ENCODE data around the gene ROBO1.
"Not testable (repeated sequence)": the region's sequence is repeated elsewhere in the genome, so short reads cannot be mapped to it uniquely, and the experiment has no call there.

The ROBO1 gene

GRCh38 chr3:78762121-78762520 lies 1005.7 kb downstream of the ROBO1 start:
- DNase-seq: no peak

- DNase-seq: no peak
Measured at GRCh38 chr3:78761126-78761525, 1006.7 kb downstream of the ROBO1 start.

GRCh38 chr3:78757731-78758130 lies 1010.1 kb downstream of the ROBO1 start:
- no peak for DNase-seq

- DNase-seq: no peak
Measured at GRCh38 chr3:78754066-78754743, 1013.6 kb downstream of the ROBO1 start.

- DNase-seq: no peak
Measured at GRCh38 chr3:78751266-78751665, 1016.5 kb downstream of the ROBO1 start.

GRCh38 chr3:78750291-78750690 lies 1017.5 kb downstream of the ROBO1 start:
- DNase-seq: not testable (repeated sequence)

- DNase-seq: no peak
Measured at GRCh38 chr3:78749056-78749455, 1018.7 kb downstream of the ROBO1 start.

- DNase-seq: no peak
Measured at GRCh38 chr3:78745847-78746246, 1022.0 kb downstream of the ROBO1 start.

GRCh38 chr3:78742491-78742890 lies 1025.3 kb downstream of the ROBO1 start:
- no peak for DNase-seq

- no peak for DNase-seq
Measured at GRCh38 chr3:78742041-78742440, 1025.8 kb downstream of the ROBO1 start.

GRCh38 chr3:78741066-78741645 lies 1026.6 kb downstream of the ROBO1 start:
- DNase-seq: no peak

GRCh38 chr3:78738833-78739232 lies 1029.0 kb downstream of the ROBO1 start:
- DNase-seq: no peak

- no peak for DNase-seq
Measured at GRCh38 chr3:78737988-78738387, 1029.8 kb downstream of the ROBO1 start.

- no peak for DNase-seq
Measured at GRCh38 chr3:78736863-78737262, 1030.9 kb downstream of the ROBO1 start.

- DNase-seq: no peak
Measured at GRCh38 chr3:78734048-78734637, 1033.7 kb downstream of the ROBO1 start.

GRCh38 chr3:78732893-78733292 lies 1034.9 kb downstream of the ROBO1 start:
- no peak for DNase-seq

- DNase-seq: no peak
Measured at GRCh38 chr3:78732471-78732870, 1035.3 kb downstream of the ROBO1 start.

GRCh38 chr3:78729946-78730345 lies 1037.9 kb downstream of the ROBO1 start:
- DNase-seq: no peak

GRCh38 chr3:78728406-78729145 lies 1039.2 kb downstream of the ROBO1 start:
- no peak for DNase-seq

GRCh38 chr3:78726545-78726944 lies 1041.3 kb downstream of the ROBO1 start:
- no peak for DNase-seq

- no peak for DNase-seq
Measured at GRCh38 chr3:78725703-78726246, 1042.0 kb downstream of the ROBO1 start.

- DNase-seq: no peak
Measured at GRCh38 chr3:78724859-78725258, 1042.9 kb downstream of the ROBO1 start.

GRCh38 chr3:78724364-78724763 lies 1043.4 kb downstream of the ROBO1 start:
- DNase-seq: not testable (repeated sequence)

Measured in activated gamma-delta T cell treated with Interleukin-2 at 50 U/mL for 16 hours (primary cell).